ENCODE data around the gene OSTF1.

Gene OSTF1

DNA sequence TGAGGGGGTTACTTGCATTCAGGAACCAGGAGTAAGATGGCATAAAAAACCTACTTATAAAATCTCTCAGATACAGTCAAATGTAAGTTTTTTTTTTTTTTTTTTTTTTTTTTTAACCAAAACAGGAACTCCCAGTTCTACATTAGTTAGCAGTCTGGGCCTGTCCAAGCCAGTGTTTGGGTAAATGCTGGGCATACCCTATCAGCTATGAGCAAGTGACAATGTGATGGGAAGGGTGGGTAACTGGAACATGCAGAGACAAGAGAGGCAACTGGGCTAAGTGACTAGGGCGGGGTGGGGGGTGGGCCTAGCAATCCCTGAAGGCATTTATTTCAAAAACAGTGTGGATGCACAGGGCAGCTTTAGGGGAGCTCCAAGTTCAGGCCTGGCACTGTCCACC lies 2.7 kb upstream of the OSTF1 start:
- no peak for DNase-seq

GRCh38 chr9:75086541-75087288 lies 1.6 kb upstream of the OSTF1 start:
- peak in 1 of 2 experiments; percentile 5 for DNase-seq

GRCh38 chr9:75087289-75087823 lies 958 bp upstream of the OSTF1 start:
- peak in 1 of 2 experiments; percentile 9 for DNase-seq

DNA sequence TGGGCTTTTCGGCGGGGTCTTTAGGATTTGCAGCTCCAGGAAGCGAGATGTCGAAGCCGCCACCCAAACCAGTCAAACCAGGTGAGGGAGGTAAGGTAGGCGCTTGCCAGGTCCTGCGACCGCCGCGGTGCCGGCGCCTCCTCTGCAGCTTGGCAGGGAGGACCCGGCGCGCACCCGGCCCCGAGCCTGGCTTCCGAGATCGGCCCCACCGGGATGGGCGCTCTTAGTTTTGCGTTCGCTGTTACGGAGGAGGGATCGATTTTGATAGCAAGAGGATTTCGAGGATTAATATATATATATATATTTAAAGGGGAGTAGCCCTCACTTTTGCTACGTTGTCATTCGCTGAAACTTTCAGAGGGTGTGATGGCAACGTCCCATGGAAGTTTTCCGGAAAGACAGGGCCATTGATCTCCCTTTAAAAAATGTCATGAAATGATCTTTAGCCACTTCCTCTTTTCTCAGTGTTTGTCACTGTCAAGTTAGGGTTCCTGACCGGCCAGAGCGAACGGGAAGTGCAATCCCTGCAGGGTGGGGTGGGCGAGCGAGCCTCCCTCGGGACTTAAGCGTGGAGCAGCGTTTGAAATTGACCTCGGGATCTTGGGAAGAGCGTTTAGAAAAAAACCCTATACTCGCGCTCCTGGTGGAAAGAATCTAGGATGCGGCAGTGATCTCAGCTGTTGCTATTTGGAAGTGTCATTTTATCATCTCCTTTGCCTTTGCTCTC lies 495 bp downstream of the OSTF1 start:
- DNase-seq = no peak

DNA sequence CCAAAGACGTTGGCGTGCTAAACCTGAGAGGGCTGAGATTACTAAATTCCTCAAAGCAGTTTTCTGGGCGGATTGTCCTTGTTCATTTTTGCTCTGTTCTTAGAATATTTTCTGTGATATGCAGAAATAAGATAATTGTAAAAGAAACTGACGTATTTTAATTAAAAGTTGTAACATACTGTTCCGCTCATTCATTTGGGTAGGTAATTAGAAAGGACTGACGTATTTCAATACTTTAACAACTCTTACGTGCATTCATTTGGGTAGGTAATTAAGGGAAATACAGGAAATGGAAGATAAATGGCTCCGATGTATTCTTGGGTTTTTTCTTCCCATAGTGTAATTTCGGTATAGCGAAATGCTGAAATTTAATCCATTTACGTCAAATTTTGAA lies 1.1 kb downstream of the OSTF1 start:
- DNase-seq = no peak

DNA sequence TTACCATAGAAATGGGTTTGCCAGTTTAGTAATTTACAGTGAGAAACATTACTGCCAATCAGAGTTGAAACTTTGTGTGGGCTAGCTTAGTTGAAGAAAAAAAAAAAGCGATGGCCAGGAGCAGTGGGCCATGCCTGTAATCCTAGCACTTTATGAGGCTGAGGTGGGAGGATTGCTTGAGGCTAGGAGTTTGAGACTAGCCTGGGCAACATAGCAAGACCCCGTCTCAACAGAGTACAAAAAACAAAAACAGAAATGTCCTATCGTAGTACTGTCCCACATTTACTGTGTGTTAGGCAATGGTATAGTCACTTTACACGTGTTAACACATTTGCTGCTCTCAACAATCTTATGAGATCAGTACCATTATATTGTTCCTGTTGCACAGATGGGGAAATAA lies 2.3 kb downstream of the OSTF1 start:
- DNase-seq = no peak

GRCh38 chr9:75092766-75093165 lies 4.5 kb downstream of the OSTF1 start:
- DNase-seq = no peak

DNA sequence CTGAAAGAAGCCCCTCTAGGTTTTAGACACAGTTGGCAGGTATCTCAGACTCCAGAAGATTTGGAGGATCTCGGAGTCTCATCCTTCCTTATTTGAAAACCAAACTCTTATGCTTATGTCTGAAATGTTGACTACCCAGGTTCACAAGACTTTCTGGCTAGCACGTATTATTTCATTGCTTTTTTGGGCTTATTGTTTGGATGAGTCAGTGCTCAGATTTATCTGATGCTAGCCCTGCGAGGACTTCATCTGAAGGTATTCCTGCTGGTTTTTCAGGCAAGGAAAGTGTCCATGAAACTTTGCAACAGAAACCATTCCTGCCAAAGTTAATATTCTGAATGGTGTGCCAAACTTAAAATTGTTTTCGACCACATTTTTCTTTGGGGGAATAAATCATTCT lies 8.5 kb downstream of the OSTF1 start:
- no peak for DNase-seq

DNA sequence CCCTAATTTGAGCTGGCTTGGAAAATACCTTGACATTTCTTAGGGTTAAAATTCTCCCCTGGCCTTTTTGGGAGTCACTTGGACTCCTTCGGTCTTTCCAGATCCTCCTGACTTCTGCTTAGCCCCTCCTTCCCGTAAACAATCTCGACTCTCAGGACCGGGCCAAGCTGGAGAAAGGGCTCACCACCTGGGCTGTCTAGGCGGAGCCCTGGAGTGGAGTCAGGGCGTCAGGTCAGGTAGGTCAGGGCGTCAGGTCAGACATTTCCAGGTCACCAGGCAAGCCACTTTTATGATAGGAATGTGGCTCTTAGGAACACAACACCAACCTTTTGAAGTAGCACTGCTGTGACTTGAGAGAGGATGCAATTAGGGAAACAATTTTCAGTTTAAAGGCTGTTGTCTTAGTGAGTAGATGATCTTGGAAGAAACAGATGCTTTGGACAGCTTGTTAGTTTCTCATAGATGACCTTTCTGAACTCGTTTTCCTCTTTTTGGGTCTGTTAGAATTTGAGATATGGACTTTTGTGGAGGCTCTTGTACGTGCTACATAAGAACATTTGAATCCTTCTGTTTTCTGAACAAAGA lies 12.8 kb downstream of the OSTF1 start:
- no peak for DNase-seq

GRCh38 chr9:75102177-75102790 lies 14.0 kb downstream of the OSTF1 start:
- DNase-seq = no peak

- DNase-seq = no peak
Measured at GRCh38 chr9:75104607-75105006, 16.3 kb downstream of the OSTF1 start.

DNA sequence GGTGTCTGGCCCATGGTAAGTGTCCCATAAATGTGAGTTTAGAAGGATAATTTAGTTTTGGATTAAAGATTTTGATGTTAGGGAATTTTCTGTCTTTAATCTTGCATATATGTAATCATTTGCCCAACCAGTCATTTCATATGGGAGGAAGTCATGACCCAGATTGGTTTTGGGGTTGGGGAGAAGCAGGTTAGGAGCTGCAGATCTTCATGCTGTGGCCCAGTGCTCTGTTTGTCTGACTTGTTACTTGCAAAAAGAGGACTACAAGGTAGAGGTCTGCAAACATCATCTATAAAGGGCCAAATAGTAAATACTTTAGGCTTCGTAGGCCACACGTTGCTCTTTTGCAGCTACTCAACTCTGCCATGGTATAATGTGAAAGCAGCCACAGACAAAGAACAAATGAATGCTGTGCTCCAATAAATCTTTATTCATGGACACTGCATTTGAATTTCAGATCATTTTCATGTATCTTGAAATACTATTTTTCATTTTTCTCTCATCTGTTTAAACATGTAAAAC lies 16.8 kb downstream of the OSTF1 start:
- no peak for DNase-seq

DNA sequence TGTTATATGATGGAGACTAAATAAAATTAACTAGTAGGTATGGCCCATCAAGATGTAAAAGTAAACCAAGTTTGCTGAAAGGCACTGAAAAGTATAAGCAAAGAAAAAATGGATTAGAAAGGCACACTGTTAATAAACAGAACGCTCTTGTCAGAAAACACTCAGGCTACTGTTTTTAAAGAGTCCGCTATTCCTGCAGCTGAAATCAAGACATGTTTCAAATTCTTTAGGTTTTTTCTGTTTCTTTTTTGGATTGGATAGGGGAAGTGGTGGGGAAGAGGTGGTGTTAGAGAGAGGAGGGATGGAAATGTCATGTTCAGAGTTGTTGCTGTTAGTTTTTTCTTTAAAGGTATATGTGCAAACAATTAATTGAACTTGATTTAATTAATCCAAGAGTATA lies 17.5 kb downstream of the OSTF1 start:
- DNase-seq = no peak

DNA sequence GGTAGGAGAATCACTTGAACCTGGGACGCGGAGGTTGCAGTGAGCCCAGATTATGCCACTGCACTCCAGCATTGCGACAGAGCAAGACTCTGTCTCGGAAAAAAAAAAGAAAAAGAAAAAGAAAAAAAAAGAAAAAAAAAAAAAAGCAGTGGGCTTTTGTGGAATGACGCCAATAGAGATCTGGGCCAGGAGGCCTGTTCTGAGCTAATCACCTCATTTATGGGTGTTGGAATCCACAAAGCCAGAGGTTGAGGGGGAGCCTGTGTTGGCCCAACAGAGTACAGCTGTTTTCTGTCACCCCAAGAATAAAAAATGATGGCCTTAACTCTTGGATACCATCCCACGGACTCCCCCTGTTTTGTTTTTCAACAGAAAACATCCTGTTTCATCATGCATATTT lies 18.5 kb downstream of the OSTF1 start:
- no peak for DNase-seq

- no peak for DNase-seq
Measured at GRCh38 chr9:75108571-75108970, 20.3 kb downstream of the OSTF1 start.

- no peak for DNase-seq
Measured at GRCh38 chr9:75109210-75109839, 21.0 kb downstream of the OSTF1 start.

- DNase-seq = no peak
Measured at GRCh38 chr9:75111019-75111622, 22.8 kb downstream of the OSTF1 start.

- no peak for DNase-seq
Measured at GRCh38 chr9:75112789-75113188, 24.5 kb downstream of the OSTF1 start.

GRCh38 chr9:75116306-75116705 lies 28.0 kb downstream of the OSTF1 start:
- DNase-seq = no peak

GRCh38 chr9:75117564-75117963 lies 29.2 kb downstream of the OSTF1 start:
- no peak for DNase-seq

GRCh38 chr9:75120686-75121085 lies 32.4 kb downstream of the OSTF1 start:
- no peak for DNase-seq

DNA sequence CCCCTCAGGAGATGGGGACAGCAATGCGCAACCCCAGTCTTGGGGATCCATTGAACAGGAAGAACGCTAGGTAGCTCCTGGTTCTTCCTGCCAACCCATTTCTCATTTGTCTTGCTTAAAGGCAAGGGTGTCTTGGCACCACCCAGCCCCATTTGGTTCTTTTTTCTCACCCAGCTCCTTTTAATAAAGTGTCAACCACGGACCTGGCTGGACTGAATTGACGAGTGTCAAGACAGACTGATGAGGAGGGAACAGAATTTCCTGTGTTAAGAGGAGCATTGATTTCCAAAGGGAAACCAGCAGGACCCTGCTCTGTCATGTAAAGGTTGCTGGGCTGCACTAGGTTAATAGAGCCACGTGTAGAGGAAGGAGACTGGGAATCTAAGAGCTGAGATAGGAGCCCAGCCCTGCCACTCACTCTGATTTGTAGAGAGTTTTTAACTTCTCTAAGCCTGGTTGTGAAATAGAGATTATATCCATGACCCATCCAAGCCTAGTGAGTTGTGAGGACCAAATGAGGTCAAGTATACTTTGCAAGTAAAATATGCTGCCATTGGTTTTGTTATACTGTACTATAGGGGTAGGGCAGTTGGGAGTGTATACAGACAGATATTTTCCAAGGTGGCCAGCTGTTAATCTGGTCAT lies 33.7 kb downstream of the OSTF1 start:
- no peak for DNase-seq

Measured in cerebellar nuclear complex (tissue), 1 donor.